PC-3 (cell line): ENCODE measurements around the gene NUP160. TPM values are rescaled to one million over a fixed set of nuclear protein-coding genes. Genes with fewer than 3 reads are reported as not detected.
"Not testable (repeated sequence)": the region's sequence is repeated elsewhere in the genome, so short reads cannot be mapped to it uniquely, and the experiment has no call there.

Source experiments
- ATAC-seq: fragments of 200-7000 bp; cut with Tn5 transposase; 2 replicates; pipeline ENCODE4 v1.9.1; 2020; ENCODE audit warnings: mild to moderate bottlenecking, moderate library complexity
- BruUV-seq: library from RNA; stranded (reverse); fragments of 400-500 nt; replicated peaks from 2 replicates; lab custom pipeline; 2021; lab: Mats Ljungman, UMichigan
- CTCF ChIA-PET: fragments of 300-600 bp; sonication (Branson Sonifier 250); formaldehyde crosslinking; loops from one replicate; lab custom pipeline; 2022; ENCODE audit warnings: antibody characterized with exemption; lab: Charles Lee
- POLR2A ChIA-PET: fragments of 300-600 bp; sonication (Branson Sonifier 250); formaldehyde crosslinking; loops from one replicate; lab custom pipeline; 2022; ENCODE audit warnings: antibody characterized with exemption; ENCODE audit not compliant: unreplicated experiment; lab: Charles Lee
- DNase-seq: peaks from one replicate; pipeline ENCODE4 v3.0.0-alpha.2; 2015
- H2AFZ ChIP-seq: fragments of 300-600 bp; sonication (generic); 2 replicates; pipeline ENCODE4 v1.6.0; 2016; ENCODE audit warnings: antibody characterized with exemption, low read length
- H3F3A ChIP-seq: fragments of 300-600 bp; sonication (generic); one replicate; pipeline ENCODE4 v1.6.0; 2017; ENCODE audit warnings: antibody characterized with exemption, low read length, control low read depth, mild to moderate bottlenecking; ENCODE audit not compliant: unreplicated experiment
- H3K27ac ChIP-seq: fragments of 300-600 bp; sonication (generic); 2 replicates; pipeline ENCODE4 v1.5.1; 2016; ENCODE audit warnings: mild to moderate bottlenecking, low read length
- H3K27me3 ChIP-seq: fragments of 300-600 bp; sonication (generic); 2 replicates; pipeline ENCODE4 v1.6.1; 2016; ENCODE audit warnings: low read length, mixed read lengths
- H3K36me3 ChIP-seq: fragments of 300-600 bp; sonication (generic); 2 replicates; pipeline ENCODE4 v1.6.1; 2016; ENCODE audit warnings: low read depth, mixed run types, low read length, mixed read lengths
- H3K4me1 ChIP-seq: fragments of 300-600 bp; sonication (generic); 2 replicates; pipeline ENCODE4 v1.5.1; 2016; ENCODE audit warnings: low read length; ENCODE audit not compliant: insufficient read depth
- H3K4me2 ChIP-seq: fragments of 300-600 bp; sonication (generic); 2 replicates; pipeline ENCODE4 v1.6.0; 2016; ENCODE audit warnings: low read length
- H3K4me3 ChIP-seq: fragments of 300-600 bp; sonication (generic); 2 replicates; pipeline ENCODE4 v1.5.1; 2016; ENCODE audit warnings: mild to moderate bottlenecking, low read length, mixed read lengths
- H3K79me2 ChIP-seq: fragments of 300-600 bp; sonication (generic); 2 replicates; pipeline ENCODE4 v1.6.1; 2017; ENCODE audit warnings: low read length, mixed read lengths
- H3K9ac ChIP-seq: fragments of 300-600 bp; sonication (generic); 2 replicates; pipeline ENCODE4 v1.6.0; 2016; ENCODE audit warnings: mild to moderate bottlenecking, low read length
- H3K9me2 ChIP-seq: fragments of 300-600 bp; sonication (generic); replicated peaks from 2 replicates; pipeline ENCODE4 v1.6.1; 2016; ENCODE audit warnings: mixed run types, low read length, mixed read lengths
- H3K9me3 ChIP-seq: fragments of 300-600 bp; sonication (generic); 2 replicates; pipeline ENCODE4 v1.6.1; 2016; ENCODE audit warnings: low read length, mixed read lengths
- H4K20me1 ChIP-seq: fragments of 300-600 bp; sonication (generic); 2 replicates; pipeline ENCODE4 v1.6.1; 2016; ENCODE audit warnings: low read length, mixed read lengths
- EZH2 ChIP-seq: fragments of 300-600 bp; sonication (generic); IDR thresholded peaks from one replicate; pipeline ENCODE4 v1.6.1; 2017; ENCODE audit warnings: antibody characterized with exemption, mild to moderate bottlenecking, low read length; ENCODE audit not compliant: unreplicated experiment
- EZH2phosphoT487 ChIP-seq: fragments of 300-600 bp; sonication (generic); IDR thresholded peaks from 2 replicates; pipeline ENCODE4 v1.6.1; 2018; ENCODE audit warnings: mild to moderate bottlenecking, antibody characterized with exemption, low read length, borderline replicate concordance
- intact Hi-C: fragments of 100-400 bp; cut with micrococcal nuclease; formaldehyde crosslinking; loops from 2 replicates; pipeline ENCODE4 v1.9.0; 2023
- total RNA-seq: library from RNA; depleted of rRNA; stranded (reverse); fragments of >200 nt; gene quantifications from 2 replicates; pipeline ENCODE4 v1.2.3, GENCODE V29; 2014
- TF ChIP-seq, protein P1 (sequence below): fragments of 300-600 bp; sonication (generic); conservative IDR thresholded peaks from 2 replicates; pipeline ENCODE4 v1.5.1; 2017; ENCODE audit warnings: antibody characterized with exemption, low read depth, mild to moderate bottlenecking, low read length

NUP160 gene
- total RNA-seq, 1 experiment from 2014 or later = 23.0 TPM

GRCh38 chr11:47870404-47870803 lies 22.3 kb upstream of the NUP160 start:
- ATAC-seq = no peak
- Histone ChIP-seq H3F3A (no peaks in the 10 kb centered on the region), H3K9ac (no peak overlapping the region), H3K4me2 (no peak overlapping the region), H3K9me2 (no peaks in the 10 kb centered on the region), H2AFZ (no peak overlapping the region), H3K4me3 (no peak overlapping the region), H3K27ac (no peak overlapping the region), H3K27me3 (no peaks in the 10 kb centered on the region), H3K9me3 (no peaks in the 10 kb centered on the region), H3K4me1 (peaks cover 12% of the 10 kb centered on the region), H3K79me2 (no peaks in the 10 kb centered on the region), H4K20me1 (no peaks in the 10 kb centered on the region), H3K36me3 (no peaks in the 10 kb centered on the region)
- no peak for DNase-seq
- TF ChIP-seq EZH2phosphoT487 (no peak), EZH2 (no peak)
- TF ChIP-seq, protein P1, sequence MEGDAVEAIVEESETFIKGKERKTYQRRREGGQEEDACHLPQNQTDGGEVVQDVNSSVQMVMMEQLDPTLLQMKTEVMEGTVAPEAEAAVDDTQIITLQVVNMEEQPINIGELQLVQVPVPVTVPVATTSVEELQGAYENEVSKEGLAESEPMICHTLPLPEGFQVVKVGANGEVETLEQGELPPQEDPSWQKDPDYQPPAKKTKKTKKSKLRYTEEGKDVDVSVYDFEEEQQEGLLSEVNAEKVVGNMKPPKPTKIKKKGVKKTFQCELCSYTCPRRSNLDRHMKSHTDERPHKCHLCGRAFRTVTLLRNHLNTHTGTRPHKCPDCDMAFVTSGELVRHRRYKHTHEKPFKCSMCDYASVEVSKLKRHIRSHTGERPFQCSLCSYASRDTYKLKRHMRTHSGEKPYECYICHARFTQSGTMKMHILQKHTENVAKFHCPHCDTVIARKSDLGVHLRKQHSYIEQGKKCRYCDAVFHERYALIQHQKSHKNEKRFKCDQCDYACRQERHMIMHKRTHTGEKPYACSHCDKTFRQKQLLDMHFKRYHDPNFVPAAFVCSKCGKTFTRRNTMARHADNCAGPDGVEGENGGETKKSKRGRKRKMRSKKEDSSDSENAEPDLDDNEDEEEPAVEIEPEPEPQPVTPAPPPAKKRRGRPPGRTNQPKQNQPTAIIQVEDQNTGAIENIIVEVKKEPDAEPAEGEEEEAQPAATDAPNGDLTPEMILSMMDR = no peak
- intact Hi-C loops = no loop called here
- ChIA-PET CTCF (no interaction called here), POLR2A (no interaction called here)
- BruUV-seq = no TSS peak

GRCh38 chr11:47869544-47870393 lies 21.6 kb upstream of the NUP160 start:
- no peaks in the 10 kb centered on the region for H3K9me3 ChIP-seq
- TF ChIP-seq, protein P1 = no peak
- no peak for TF ChIP-seq EZH2
- TF ChIP-seq EZH2phosphoT487 = no peak
- H3K9me2 ChIP-seq = no peaks in the 10 kb centered on the region
- H2AFZ ChIP-seq = peak overlapping the region; percentile 40; the same call in 1 of the 2 replicates
- BruUV-seq = no TSS peak
- intact Hi-C loops = no loop called here
- H3K4me3 ChIP-seq = no peak overlapping the region
- no peaks in the 10 kb centered on the region for H3K36me3 ChIP-seq
- H3K27ac ChIP-seq = no peak overlapping the region; the same call in 1 of the 2 replicates
- no peaks in the 10 kb centered on the region for H3K27me3 ChIP-seq
- H3F3A ChIP-seq = no peaks in the 10 kb centered on the region
- H3K4me1 ChIP-seq = peaks cover 12% of the 10 kb centered on the region
- ATAC-seq (peak; percentile 45), DNase-seq (peak; percentile 49)
- CTCF ChIA-PET = no interaction called here
- H4K20me1 ChIP-seq = no peaks in the 10 kb centered on the region
- no peak overlapping the region for H3K4me2 ChIP-seq
- POLR2A ChIA-PET = no interaction called here
- H3K79me2 ChIP-seq = no peaks in the 10 kb centered on the region
- no peak overlapping the region for H3K9ac ChIP-seq

- no peak overlapping the region for H3K4me2 ChIP-seq
- POLR2A ChIA-PET = no interaction called here
- no peaks in the 10 kb centered on the region for H4K20me1 ChIP-seq
- H3K36me3 ChIP-seq = no peaks in the 10 kb centered on the region
- DNase-seq = no peak
- no peak for ATAC-seq
- peaks cover 20% of the 10 kb centered on the region for H3K4me1 ChIP-seq
- H3F3A ChIP-seq = no peaks in the 10 kb centered on the region
- no peak overlapping the region for H3K4me3 ChIP-seq
- CTCF ChIA-PET = no interaction called here
- H2AFZ ChIP-seq = no peak overlapping the region
- no TSS peak for BruUV-seq
- no peak overlapping the region for H3K9ac ChIP-seq
- no peaks in the 10 kb centered on the region for H3K79me2 ChIP-seq
- intact Hi-C loops = no loop called here
- H3K9me2 ChIP-seq = no peaks in the 10 kb centered on the region
- H3K27me3 ChIP-seq = no peaks in the 10 kb centered on the region
- no peak overlapping the region for H3K27ac ChIP-seq
- TF ChIP-seq EZH2 = no peak
- no peak for TF ChIP-seq EZH2phosphoT487
- TF ChIP-seq, protein P1 = no peak
- no peaks in the 10 kb centered on the region for H3K9me3 ChIP-seq
Observed at GRCh38 chr11:47867823-47868222, 19.7 kb upstream of the NUP160 start.

DNA sequence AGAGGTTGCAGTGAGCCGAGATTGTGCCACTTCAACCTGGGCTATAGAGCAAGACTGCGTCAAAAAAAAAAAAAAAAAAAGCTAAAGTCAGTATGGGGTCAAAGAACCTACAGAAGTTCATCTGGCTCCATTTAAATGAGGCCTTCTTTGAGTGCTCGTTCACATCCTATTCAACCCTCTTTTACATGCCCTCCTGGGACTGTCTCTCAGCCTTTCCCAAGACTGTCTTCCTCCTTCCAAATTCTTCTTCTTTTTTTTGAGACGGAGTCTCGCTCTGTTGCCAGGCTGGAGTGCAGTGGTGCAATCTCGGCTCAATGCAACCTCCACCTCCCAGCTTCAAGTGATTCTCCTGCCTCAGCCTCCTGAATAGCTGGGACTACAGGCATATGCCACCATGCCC lies 18.7 kb upstream of the NUP160 start:
- ATAC-seq, H3K4me3 ChIP-seq, H2AFZ ChIP-seq, H4K20me1 ChIP-seq, H3K27ac ChIP-seq, DNase-seq, H3K9me2 ChIP-seq, H3K79me2 ChIP-seq, H3F3A ChIP-seq, intact Hi-C loops, H3K4me2 ChIP-seq, H3K9ac ChIP-seq, H3K9me3 ChIP-seq, CTCF ChIA-PET, H3K36me3 ChIP-seq, H3K27me3 ChIP-seq, BruUV-seq: not testable (repeated sequence)
- POLR2A ChIA-PET = interaction anchor here (0.6 kb wide), 1 partner anchor 120 kb away, joined by 3 read pairs; no protein-coding TSS in a partner anchor
- peaks cover 20% of the 10 kb centered on the region for H3K4me1 ChIP-seq
